Stimulated activated CD4-positive, alpha-beta T cell treated with anti-CD3 and anti-CD28 coated beads, Interleukin-2, amount 100 ng/mL, for 4 hours (primary cell): ENCODE results near the gene TMEM238.

Experiments
- DNase-seq: peaks from one replicate; pipeline ENCODE4 v3.0.0-alpha.2; 2020; ENCODE audit warnings: low read depth

The TMEM238 gene

GRCh38 chr19:55358493-55358892 lies 25.6 kb downstream of the TMEM238 start:
- no peak for DNase-seq

GRCh38 chr19:55355213-55355821 lies 28.8 kb downstream of the TMEM238 start:
- no peak for DNase-seq

GRCh38 chr19:55354698-55355212 lies 29.3 kb downstream of the TMEM238 start, which contains the start of gene COX6B2:
Gene COX6B2 (minus strand): TSS chr19:55354719. CDS start chr19:55354521, 198 bp downstream.
- DNase-seq, result no peak

- DNase-seq, result peak; percentile 38
These were observed 30.0 kb downstream of the TMEM238 start for GRCh38 chr19:55353803-55354697.

GRCh38 chr19:55353356-55353802 lies 30.7 kb downstream of the TMEM238 start:
- DNase-seq, result no peak

GRCh38 chr19:55352549-55353145 lies 31.4 kb downstream of the TMEM238 start:
- no peak for DNase-seq

GRCh38 chr19:55352040-55352439 lies 32.1 kb downstream of the TMEM238 start:
- no peak for DNase-seq

- no peak for DNase-seq
These were observed 33.3 kb downstream of the TMEM238 start for GRCh38 chr19:55350620-55351315.

- DNase-seq, result no peak
These were observed 35.6 kb downstream of the TMEM238 start for GRCh38 chr19:55348317-55349034.

- DNase-seq, result no peak
These were observed 36.6 kb downstream of the TMEM238 start for GRCh38 chr19:55347442-55348009.

- DNase-seq, result no peak
These were observed 37.2 kb downstream of the TMEM238 start for GRCh38 chr19:55346725-55347441.

GRCh38 chr19:55345818-55346724 lies 38.0 kb downstream of the TMEM238 start:
- DNase-seq, result no peak

- no peak for DNase-seq
These were observed 38.8 kb downstream of the TMEM238 start for GRCh38 chr19:55345101-55345817.

- DNase-seq, result no peak
These were observed 39.6 kb downstream of the TMEM238 start for GRCh38 chr19:55344444-55344843.

- DNase-seq, result no peak
These were observed 42.2 kb downstream of the TMEM238 start for GRCh38 chr19:55341595-55342531.

GRCh38 chr19:55341171-55341588 lies 42.9 kb downstream of the TMEM238 start:
- DNase-seq, result peak; percentile 37

GRCh38 chr19:55340784-55341147 lies 43.3 kb downstream of the TMEM238 start:
- DNase-seq, result no peak
